Glutamatergic neuron (in vitro differentiated cells): ENCODE measurements around the gene TULP3. TPM values are rescaled to one million over a fixed set of nuclear protein-coding genes. Genes with fewer than 3 reads are reported as not detected.

Experiments used
- DNase-seq: peaks from one replicate; pipeline ENCODE4 v3.0.0; 2022
- H3K27ac Mint-ChIP-seq: one replicate; pipeline ENCODE4 v1.8.0; 2020; ENCODE audit warnings: mild to moderate bottlenecking, mixed read lengths, inconsistent platforms; ENCODE audit not compliant: unreplicated experiment
- H3K27me3 Mint-ChIP-seq: one replicate; pipeline ENCODE4 v1.8.0; 2020; ENCODE audit warnings: mild to moderate bottlenecking, moderate library complexity, mixed read lengths, inconsistent platforms; ENCODE audit not compliant: unreplicated experiment
- H3K36me3 Mint-ChIP-seq: one replicate; pipeline ENCODE4 v1.8.0; 2020; ENCODE audit warnings: mild to moderate bottlenecking, mixed read lengths, inconsistent platforms; ENCODE audit not compliant: unreplicated experiment
- H3K4me1 Mint-ChIP-seq: one replicate; pipeline ENCODE4 v1.8.0; 2020; ENCODE audit warnings: mild to moderate bottlenecking, low read depth, mixed read lengths, inconsistent platforms; ENCODE audit not compliant: unreplicated experiment
- H3K4me3 Mint-ChIP-seq: one replicate; pipeline ENCODE4 v1.8.0; 2020; ENCODE audit warnings: mild to moderate bottlenecking, mixed read lengths, inconsistent platforms; ENCODE audit not compliant: unreplicated experiment
- H3K9me3 Mint-ChIP-seq: one replicate; pipeline ENCODE4 v1.8.0; 2020; ENCODE audit warnings: mild to moderate bottlenecking, moderate library complexity, mixed read lengths, inconsistent platforms; ENCODE audit not compliant: unreplicated experiment
- total RNA-seq: library from RNA; stranded (reverse); fragmentation: NEBNext Ultra II Directional; extraction: Animal tissue kit (Norgen Biotek cat#: 25700); gene quantifications from one replicate; pipeline ENCODE4 v1.2.1, GENCODE V29; 2021; ENCODE audit not compliant: unreplicated experiment
- TF ChIP-seq, protein P1 (sequence below): fragments of 200-600 bp; sonication (generic); IDR thresholded peaks from one replicate; pipeline ENCODE4 v1.5.0; 2021; ENCODE audit not compliant: partially characterized antibody, unreplicated experiment

The TULP3 gene
- total RNA-seq, 1 donor from 2014 or later = 12.5 TPM

DNA sequence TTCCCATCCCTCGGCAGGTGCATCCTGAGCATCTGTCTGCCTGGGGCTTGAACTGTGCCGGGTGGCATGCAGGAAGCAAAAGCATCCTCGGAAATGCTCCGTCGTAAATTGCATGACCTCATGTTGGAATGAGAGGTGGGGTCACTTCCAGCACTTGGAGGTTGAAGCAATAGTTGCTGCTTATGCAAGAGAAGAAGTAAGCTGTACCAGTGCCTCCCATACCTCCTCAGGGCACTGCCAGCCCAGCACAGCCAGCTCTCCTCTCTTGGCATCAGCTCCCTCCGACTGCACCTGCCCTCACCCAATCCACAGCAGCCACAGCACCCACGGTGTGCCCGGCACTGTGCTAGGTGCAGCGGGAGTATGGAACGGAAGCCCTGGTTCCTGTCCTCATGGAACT is 80.1 kb downstream of the TULP3 start:
- H3K27me3 Mint-ChIP-seq = no peaks in the 10 kb centered on the region
- DNase-seq = no peak
- TF ChIP-seq, protein P1, sequence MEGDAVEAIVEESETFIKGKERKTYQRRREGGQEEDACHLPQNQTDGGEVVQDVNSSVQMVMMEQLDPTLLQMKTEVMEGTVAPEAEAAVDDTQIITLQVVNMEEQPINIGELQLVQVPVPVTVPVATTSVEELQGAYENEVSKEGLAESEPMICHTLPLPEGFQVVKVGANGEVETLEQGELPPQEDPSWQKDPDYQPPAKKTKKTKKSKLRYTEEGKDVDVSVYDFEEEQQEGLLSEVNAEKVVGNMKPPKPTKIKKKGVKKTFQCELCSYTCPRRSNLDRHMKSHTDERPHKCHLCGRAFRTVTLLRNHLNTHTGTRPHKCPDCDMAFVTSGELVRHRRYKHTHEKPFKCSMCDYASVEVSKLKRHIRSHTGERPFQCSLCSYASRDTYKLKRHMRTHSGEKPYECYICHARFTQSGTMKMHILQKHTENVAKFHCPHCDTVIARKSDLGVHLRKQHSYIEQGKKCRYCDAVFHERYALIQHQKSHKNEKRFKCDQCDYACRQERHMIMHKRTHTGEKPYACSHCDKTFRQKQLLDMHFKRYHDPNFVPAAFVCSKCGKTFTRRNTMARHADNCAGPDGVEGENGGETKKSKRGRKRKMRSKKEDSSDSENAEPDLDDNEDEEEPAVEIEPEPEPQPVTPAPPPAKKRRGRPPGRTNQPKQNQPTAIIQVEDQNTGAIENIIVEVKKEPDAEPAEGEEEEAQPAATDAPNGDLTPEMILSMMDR = no peak
- no peak overlapping the region for H3K27ac Mint-ChIP-seq
- peaks cover 6% of the 10 kb centered on the region for H3K4me1 Mint-ChIP-seq
- H3K9me3 Mint-ChIP-seq = no peaks in the 10 kb centered on the region
- H3K4me3 Mint-ChIP-seq = no peak overlapping the region
- H3K36me3 Mint-ChIP-seq = no peaks in the 10 kb centered on the region

DNA sequence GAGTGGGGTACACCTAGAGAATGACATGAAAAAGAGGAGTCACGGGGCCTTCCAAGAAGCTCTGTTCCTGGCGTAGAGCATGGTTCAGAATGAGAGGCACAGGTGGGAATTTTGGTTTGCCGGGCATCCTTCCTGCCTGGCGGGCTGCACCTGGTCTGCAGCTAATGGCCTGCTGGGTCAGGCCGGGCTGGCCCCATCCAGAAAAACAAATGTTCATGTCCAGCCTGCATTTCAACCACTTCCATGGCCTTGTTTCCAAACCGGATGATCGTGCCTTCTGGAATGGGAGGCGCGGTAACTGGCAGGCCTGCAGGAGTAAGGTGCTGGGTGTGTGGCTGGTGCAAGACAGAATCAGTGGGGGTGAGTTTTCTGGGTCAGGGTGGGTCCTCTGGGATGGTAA is 82.9 kb downstream of the TULP3 start:
- H3K27ac Mint-ChIP-seq = no peak overlapping the region

DNA sequence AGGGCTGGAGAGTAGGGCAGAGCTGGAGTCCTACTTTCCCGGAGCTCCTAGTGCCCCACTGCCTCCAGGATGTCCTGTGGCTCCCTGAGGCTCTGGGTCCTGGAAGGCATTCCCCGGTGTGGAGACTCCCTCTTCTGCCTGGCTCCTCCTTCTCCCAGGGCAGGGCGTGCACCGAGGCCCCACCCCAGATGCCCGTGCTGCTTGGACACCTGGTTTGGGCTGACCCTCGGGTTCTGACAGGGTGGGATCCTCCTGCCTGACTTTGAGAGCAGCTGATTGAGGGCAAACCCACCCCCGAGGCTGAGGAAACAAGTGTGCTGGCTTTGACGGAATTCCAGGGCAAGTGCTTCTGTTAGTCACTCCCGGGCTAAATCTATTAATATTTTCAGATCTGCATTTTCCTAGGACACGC is 83.9 kb downstream of the TULP3 start:
- Mint-ChIP-seq H3K27me3 (peaks cover 2% of the 10 kb centered on the region), H3K4me1 (peaks cover 10% of the 10 kb centered on the region), H3K9me3 (no peaks in the 10 kb centered on the region), H3K4me3 (no peak overlapping the region), H3K36me3 (no peaks in the 10 kb centered on the region), H3K27ac (no peak overlapping the region)
- TF ChIP-seq, protein P1 = no peak
- no peak for DNase-seq

More for the DNA sequence above, 82.9 kb downstream of the TULP3 start:
- H3K9me3 Mint-ChIP-seq = no peaks in the 10 kb centered on the region
- peaks cover 2% of the 10 kb centered on the region for H3K27me3 Mint-ChIP-seq
- TF ChIP-seq, protein P1 = no peak
- no peaks in the 10 kb centered on the region for H3K36me3 Mint-ChIP-seq
- H3K4me3 Mint-ChIP-seq = no peak overlapping the region
- peaks cover 10% of the 10 kb centered on the region for H3K4me1 Mint-ChIP-seq
- DNase-seq = no peak

DNA sequence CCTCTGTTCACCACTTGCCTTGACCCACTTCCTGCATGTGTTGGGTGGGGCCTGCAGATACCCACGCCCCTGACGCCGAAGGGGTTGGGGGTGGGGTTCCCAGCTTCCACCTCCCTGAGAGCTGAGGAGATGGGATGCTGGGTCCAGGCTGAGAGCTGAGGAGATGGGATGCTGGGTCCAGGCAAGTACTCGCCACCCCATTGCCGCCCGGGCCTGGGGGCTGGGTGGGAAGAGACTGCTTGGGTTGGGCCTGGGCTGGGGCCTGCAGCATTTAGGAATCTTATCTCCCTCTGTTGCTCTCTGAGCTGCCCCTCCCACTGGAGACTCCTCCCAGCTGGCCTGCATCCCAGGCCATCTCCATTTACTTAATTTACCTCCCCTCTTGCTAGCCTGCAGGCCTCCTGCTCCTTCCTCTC is 85.9 kb downstream of the TULP3 start:
- no peak for DNase-seq
- Mint-ChIP-seq H3K4me3 (no peak overlapping the region), H3K9me3 (no peaks in the 10 kb centered on the region), H3K36me3 (no peaks in the 10 kb centered on the region), H3K27ac (no peak overlapping the region), H3K4me1 (peaks cover 4% of the 10 kb centered on the region), H3K27me3 (peaks cover 2% of the 10 kb centered on the region)
- TF ChIP-seq, protein P1 = no peak

DNA sequence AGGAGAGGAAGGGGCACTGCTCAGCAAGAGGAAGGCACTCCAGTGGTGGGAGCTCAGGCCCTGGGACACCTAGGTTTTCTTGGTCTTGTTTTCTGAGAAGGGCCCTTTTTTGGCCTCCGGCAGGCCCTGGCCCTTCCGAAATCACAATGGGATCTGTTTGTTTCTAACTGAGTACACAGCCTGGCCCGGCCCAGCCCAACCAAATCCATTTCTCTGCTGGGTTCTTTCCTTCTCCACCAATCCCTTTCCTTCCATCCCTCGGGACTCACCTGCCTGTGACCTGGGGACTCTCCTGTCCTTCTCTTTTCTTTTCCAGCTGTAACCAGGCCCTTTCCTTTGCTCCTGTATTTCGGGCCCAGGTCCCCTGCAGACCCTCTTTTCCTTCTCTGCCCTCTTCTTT is 87.1 kb downstream of the TULP3 start:
- Mint-ChIP-seq H3K4me1 (peaks cover 5% of the 10 kb centered on the region), H3K4me3 (no peak overlapping the region), H3K27me3 (peaks cover 2% of the 10 kb centered on the region), H3K36me3 (no peaks in the 10 kb centered on the region), H3K9me3 (no peaks in the 10 kb centered on the region), H3K27ac (no peak overlapping the region)
- TF ChIP-seq, protein P1 = no peak
- no peak for DNase-seq
